Glomerular visceral epithelial cell (primary cell): ENCODE data around the gene AMT.

Source experiments
- DNase-seq: peaks from one replicate; pipeline ENCODE4 v3.0.0-alpha.2; 2016; ENCODE audit errors: extremely low spot score

Gene AMT, protein sequence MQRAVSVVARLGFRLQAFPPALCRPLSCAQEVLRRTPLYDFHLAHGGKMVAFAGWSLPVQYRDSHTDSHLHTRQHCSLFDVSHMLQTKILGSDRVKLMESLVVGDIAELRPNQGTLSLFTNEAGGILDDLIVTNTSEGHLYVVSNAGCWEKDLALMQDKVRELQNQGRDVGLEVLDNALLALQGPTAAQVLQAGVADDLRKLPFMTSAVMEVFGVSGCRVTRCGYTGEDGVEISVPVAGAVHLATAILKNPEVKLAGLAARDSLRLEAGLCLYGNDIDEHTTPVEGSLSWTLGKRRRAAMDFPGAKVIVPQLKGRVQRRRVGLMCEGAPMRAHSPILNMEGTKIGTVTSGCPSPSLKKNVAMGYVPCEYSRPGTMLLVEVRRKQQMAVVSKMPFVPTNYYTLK

DNA sequence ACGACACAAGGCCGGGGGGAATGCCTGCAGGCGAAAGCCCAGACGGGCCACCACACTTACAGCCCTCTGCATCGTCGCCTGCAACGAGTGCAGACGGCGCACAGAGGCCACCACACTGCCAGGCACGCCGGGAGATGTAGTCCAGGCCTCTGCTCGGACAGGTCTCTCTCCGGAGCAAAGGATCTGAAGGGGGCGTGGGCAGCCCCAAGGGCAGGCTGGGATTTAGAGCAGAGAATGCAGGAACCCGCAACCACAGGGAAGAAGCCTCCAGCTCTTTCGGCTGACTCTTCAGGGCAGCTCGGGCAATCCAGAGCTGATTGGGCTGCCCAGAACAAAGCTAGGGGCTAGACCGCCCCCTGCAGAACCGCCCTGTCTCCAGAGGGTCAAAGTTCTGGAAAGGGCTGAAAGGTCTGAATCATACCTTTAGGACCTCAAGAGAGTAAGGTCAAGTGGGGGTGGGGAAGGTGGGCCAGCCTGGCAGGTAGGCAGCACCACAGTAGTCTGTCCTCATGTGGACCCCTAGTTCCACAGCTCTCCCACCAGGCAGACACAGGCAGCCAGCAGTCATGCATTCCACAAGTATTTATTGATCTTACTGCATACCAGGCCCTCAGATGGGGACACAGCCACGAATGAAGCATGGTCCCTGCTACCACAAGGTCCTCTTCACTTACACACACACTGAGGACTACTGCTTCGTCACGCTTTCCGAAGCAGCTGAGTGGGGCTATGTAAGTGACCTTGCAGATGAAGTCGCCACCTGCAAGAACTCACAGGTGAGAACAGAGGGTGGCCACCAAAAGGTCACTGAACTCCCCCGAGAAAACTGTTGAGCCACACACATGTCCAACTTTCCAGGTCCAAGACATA is at the start of gene AMT:
AMT (minus strand) TSS at position 95 of the 870 bp plus-strand sequence; CDS start at position 72, 23 bp downstream.
- no peak for DNase-seq

DNA sequence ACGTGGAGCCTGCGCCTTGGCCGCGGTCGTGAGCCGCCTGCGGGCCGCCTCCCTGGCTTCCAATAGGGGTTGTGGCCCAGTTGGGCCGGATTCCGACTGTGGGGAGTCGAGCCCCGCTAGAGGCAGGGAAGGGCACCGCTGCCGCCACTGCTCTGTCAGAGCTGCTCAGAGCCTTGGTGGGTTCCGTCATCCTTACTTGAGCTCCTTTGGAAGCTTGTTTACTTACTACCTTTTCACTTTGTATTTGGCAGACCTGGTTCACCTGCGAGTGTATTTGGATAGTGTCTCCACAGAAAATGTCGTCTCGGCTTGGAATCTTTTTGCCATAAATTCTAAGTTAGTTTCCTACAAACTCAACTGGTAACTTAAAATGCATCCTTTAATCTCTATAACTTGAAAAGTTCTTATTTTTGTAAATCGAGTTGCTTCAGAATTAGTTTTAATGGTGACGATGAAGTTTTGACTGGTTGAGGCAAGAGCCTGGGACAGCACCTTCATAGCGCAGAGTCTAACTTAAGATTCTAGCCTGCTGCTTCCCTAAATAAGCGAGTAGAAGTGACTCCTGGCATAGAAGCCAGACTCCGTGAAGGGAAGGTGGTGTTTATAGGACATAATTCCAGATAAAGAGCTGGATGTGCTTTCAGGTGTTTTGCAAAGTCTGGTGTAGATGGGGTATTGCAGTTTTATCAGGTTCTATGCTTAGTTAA is 48.6 kb upstream of the AMT start:
- DNase-seq, result no peak

DNA sequence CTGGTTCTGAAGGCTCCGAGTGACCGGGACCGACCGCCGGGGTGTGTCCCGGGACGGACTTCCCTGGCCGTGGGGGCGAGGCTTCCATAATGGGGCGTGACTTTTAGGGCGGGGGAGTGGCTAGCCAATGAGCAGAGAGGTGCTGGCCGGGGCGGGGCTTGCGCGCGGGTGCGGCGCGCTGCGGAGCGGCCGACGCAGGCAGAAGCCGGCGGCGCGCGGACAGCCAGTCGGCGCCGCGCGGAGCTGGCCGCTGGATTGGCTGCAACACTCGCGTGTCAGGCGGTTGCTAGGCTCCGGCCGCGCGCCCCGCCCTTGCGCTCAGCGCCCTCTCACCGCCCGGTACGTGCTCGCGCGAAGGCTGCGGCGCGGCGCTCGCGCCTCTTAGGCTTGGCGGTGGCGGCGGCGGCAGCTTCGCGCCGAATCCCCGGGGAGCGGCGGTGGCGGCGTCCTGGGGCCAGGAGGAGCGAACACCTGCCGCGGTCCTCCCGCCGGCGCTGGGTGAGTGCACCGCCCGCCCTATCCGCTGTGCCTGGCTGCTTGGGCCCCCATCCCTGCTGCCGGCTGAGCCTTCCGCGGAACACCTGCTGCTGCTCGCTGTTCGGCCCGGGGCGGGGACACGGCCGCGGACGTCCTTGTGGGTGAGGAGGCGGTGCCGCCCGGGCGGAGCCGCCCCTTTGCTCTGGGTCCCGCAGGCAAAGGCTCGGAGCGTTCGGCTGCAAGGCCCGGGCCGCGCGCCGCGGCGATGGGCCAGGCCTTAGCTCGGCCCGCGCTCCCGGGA is 47.9 kb upstream of the AMT start, which contains the start of gene DAG1:
DAG1 (plus strand) TSS at position 332 of the 778 bp plus-strand sequence. CDS start 40,268 bp downstream, outside the sequence.
- peak; percentile 96 for DNase-seq

DNA sequence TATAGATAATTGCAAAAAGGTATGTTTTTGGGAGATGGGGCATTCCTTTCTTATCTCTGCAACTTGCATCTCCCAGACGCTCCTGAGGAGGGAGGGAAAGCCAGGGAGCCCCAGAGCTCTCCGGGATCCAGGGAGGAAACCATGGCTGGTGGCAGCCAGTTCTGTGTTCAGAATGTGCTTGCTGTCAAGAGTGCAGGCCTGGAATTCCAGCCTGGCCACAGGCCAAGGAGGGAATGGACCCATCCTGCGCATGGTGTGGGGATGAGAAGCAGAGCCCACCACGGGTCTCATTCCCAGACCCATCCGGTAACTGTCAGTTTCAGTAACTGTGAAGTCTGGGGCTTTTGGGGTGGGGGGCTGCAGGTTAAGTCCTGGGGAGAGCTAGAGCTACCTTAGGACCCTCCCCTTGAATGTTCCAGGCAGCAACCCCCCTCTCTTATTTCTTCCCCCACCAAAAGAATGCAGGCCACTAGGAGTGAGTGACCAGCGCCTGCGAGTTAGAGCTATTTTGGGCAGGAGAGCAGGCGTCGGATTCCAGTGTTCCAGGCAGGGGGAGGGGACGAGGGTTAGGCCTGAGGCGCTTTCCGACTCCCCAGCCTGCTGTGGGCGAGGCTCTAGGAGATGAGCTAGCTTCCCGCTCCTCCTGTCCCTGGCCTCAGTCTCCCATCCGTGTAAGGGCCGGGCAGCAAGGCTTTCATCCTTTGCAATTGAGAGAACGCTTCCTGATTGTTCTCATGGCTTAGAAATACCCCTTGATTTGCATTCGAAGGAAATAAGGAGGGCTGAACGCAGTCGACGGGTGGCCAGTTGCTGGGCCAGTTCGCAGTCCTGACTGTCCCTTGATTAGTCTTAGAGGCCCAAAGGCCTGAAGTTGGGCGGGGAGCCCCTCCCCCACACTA is 47.0 kb upstream of the AMT start:
- peak; percentile 65 for DNase-seq

DNA sequence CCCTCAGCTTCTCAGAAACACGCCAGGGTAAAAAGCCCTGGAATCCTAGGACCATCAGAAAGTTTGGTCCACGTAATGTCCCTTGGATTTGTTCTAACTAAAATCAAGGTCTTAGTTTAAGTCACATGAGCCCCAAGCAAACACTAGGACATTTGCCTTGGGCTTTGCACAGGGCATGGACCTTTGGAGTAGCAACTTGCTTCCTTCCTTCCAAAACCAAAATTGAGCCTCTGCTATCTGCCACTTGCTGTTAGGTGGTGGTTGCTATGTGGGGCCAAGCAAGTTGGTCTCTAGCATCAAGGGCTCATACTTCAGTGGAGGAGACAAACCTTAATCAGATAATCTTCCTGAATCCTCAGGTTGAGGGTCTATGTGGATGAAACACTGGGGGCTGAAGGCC is 43.8 kb upstream of the AMT start:
- DNase-seq, result no peak

DNA sequence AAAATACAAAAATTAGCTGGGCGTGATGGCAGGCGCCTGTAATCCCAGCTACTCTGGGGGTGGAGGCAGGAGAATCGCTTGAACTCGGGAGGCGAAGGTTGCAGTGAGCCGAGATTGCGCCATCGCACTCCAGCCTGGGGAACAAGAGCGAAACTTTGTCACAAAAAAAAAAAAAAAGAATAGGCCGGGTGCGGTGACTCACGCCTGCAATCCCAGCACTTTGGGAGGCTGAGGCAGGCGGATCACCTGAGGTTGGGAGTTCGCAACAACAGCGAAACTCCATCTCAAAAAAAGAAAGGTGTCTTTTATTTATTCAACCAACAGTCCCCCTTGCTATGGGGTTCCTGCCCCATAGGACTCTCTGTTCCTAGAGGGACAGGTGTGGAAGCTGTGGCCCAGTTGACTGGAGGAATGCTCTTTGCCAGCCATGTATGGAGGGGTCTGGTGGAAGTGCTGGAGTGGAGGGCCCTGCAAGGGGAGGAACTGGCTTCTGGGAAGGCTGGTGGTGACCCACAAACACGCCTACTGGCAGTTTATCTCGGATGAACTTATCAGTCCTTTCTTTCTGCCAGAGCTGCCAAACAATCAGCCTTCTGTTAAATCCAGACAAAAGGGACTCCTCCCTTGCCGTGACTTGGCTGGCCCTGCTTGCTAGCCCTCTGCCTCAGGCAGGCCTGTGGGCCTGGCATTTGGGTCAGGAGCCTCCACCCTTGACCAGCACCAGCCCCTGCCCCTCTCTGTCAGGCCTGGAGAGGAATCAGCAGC is 43.2 kb upstream of the AMT start:
- DNase-seq, result no peak

DNA sequence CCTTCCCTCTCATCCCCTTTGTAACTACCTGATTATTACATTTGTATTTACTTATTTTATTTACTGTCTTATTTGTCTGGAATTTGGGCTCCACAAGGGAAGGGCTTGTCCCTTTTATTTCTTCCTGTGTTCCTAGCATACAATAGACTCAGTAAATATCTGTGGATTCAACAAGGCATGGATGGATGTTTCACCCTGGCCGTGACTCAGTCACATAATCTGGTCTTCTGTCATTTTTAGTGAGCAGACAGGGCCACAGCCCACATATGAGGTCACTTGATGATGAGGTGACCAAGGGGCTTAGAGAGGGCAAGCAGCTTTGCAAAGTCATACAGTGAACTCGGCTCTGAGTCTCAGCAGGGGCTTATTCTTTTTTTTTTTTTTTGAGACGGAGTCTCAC is 39.9 kb upstream of the AMT start:
- DNase-seq, result peak; percentile 31

DNA sequence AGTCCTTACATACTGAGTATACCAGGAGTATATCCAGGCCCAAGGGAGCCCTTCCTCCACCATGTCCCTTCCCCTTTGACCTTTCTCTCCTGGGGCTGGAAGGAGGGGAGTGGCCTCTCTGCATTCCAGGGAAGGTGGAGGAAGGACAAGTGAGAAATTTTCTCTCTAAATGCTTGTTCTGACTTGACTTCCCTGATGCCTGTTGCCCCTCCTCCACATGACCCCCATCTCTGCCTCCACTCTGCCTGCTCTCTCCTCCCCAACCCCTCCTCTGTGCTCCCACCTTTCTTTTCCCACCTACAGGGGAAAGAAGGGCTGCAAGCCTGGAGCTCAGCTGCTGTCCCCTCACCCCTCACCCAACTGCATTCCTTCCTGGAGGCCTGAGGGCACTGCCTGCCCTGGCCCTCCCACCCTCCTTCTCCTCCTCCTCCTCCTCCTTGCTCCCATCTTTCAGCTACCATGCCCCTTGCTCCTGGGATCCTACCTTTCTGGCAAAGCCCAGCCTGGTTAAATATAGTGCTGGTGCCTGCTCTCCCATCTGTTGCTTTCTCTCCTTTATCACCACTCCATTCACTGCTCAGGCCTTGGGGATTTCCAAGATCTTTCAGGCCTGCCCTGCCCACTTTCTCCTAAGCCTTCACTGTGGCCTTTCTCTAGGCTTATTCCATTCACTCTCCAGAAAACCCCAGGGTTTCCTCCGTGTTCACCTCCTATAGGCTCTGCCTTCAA is 39.3 kb upstream of the AMT start:
- DNase-seq, result peak; percentile 30

DNA sequence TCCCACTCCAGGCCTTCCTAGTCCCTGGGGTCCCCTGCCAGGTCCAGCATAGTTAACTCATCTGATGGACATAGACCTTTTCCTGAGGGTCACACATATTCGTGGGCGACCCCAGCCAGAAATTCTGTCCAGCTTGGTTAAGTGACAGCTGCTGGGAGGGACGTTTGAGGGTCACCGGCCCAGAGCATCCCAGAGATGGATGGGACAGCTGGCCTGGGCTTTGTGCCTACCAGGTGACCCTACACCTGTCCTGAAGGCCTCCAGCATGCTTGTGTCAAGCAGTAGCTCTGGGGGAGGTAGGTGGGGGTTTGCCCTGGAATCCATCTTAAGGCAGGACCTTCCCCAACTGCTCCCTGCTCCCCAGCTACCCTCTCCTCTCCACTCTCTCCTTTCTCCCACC is 38.7 kb upstream of the AMT start:
- DNase-seq, result no peak

DNA sequence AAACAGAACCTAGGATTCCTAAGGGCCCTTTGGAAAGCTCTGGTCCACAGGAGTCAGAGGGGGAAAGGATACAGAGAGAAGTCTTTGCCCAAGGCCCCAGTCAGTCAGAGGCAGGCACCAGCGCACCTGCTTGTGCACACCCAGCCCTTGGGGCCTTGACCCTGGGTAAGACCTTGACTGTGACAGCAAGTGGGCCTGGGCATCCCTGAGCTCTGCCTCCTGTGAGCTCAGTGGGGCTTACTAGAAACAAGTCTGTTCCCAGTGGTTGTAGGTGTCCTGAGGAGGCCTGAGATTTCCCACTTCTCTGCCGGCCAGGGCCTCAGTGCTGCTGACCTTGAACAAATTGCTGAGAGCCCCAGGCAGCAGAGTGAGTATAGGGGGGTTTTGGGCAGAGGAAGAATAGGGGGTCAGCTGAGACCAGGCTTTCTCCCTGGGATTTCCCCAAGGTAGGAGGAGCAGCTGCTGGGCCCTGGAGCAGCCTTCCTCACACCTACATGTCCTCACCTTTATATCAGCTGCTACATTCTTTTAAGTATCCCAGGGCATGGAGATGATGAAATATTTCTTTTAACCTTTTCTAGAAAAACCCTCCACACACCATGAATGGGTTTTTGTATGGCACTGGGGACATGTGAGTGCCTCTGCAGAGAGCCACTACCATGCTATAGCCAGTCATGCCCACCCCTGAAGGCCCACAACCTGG is 38.1 kb upstream of the AMT start:
- no peak for DNase-seq

DNA sequence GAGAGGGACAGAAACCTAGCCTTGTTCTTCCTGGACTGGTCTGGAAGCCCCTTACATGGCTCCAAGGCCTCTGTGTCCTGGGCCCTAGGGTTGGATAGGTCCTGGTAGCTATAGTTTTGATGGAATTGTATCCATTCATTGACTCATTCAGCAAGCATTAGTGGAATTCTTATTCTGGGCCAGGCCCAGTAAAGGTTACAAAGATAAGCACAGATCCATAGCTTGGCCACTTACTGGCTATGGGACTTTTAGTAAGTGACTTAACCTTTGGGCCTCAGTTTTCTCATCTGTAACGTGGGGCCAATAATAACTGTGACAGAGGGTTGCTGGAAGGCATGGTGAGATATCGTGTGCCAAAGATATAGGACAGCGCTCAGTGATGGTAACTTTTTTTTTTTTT is 34.2 kb upstream of the AMT start:
- DNase-seq, result no peak

DNA sequence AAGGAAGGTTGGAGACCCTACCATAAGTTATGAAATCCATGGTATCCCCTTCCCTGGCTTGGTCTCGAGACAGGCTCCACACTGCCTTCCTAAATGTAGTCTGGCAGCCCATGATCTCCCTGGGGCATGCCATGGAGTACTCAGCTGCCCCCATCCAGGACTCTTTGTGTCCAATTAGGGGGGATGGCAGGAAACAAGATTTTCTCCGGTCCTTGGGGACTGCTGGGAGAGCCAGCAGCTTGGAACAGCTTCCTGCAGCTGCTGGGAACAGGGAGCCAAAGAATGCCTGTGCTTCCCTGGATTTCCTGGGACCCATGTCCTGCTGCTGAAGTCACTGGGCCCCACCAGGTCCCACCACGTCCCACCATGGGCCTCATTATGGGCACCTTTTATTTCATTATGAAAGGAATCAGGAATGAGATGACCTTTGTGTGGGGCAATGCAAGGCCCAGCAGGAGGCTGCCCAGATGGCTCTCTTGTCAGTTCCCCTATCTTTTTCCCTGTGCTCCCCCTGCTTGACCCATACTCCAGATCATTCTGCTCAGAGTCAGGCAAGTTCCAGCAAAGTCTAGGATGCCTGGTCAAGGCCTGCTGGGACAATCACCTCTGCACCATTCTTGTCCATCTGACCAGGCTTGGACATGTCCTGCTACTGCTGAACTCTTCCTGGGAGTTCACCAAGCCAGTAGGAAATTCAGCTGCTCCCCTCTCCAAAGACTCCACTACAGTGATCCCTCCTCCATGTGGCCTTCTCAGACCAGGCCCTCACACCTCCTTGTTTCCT is 32.8 kb upstream of the AMT start:
- DNase-seq, result no peak

DNA sequence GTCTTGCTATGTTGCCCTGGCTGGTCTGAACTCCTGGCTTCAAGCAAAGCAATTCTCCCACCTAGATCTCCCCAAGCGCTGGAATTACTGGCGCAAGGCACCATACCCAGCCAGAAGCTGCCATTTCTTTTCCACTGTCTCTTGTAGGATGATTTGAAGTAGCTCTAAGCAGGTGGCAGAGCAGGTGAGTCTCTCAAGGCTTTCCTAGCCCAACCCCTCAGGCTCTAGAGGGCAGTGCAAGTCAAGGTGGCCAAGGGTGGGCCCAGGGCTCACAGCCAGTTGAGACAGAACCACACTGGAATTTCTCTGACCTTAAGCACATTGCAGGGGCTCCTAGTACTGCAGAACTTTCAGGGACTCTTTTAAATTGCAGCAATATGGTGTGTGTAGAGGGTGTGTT is 32.2 kb upstream of the AMT start:
- DNase-seq, result peak; percentile 42

DNA sequence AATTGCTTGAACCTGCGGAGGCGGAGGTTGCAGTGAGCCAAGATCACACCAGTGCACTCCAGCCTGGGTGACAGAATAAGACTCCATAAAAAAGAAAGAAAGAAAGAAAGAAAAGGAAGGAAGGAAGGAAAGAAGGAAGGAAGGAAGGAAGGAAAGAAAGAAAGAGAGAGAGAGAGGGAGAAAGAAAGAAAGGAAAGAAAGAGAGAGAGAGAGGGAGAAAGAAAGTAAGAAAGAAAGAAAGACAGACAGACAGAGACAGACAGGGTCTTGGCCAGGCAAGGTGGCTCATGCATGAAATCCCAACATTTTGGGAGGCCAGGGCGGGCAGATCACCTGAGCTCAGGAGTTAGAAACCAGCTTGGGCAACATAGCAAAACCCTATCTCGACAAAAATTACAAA is 31.3 kb upstream of the AMT start:
- no peak for DNase-seq

DNA sequence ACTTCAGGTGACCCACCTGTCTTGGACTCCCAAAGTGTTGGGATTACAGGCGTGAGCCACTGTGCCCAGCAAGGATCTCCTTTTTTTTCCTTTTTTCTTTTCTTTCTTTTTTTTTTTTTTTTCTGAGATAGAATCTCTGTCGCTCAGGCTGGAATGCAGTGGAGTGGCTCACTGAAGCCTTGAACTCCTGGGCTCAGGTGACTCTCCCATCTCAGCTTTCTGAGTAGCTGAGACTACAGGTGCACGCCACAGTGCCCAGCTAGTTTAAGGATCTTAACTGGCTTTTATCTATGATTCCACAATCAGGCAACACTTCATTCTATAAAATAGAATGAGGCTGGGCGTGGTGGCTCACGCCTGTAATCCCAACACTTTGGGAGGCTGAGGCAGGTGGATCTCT is 23.1 kb upstream of the AMT start:
- no peak for DNase-seq

DNA sequence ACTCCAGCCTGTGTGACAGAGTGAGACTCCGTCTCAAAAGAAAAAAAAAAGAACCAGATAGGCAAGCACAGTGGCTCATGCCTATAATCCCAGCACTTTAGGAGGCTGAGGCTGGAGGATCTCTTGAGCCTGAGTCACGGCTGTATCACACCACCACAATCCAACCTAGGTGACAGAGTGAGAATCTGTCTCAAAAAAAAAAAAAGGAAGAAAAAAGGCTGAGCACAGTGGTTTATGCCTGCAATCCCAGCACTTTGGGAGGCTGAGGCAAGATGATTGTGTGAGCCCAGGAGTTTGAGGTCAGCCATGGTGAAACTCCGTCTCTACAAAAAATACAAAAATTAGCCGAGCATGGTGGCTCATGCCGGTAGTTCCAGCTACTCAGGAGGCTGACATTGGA is 12.5 kb upstream of the AMT start:
- no peak for DNase-seq

DNA sequence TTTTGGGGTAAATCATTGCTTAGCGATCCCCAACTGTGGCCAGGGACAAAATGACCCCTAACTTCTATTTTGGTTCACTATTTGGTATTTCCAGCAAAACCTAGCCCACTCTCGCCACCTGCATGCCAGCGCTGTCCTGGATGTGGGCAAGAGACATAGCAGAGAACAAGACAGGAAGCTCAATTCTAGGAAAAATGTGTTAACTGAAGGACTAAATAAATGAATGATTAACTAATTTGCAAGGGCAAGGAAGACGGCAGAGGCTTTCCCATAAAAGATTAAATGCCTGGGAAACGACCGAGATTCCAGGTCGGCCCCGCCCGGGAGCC is 6.4 kb upstream of the AMT start:
- DNase-seq, result peak; percentile 69

DNA sequence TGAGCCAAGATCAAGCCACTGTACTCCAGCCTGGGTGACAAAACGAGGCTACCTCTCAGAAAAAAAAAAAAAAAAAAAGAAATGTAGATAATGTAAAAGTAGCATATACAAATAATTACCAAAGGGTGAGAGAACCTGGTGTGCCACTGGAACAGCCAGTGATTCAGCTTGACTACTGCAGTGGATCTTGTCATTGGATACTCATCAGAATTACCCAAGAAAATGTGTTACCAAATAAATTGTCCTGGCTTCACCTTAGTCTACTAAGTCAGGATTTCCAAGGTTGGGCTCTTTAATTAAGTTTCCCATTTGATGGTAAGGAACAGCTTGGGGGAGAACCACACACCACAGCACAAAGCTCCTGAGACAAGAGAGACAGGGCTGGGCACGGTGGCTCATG is 5.3 kb upstream of the AMT start:
- no peak for DNase-seq
